Hair follicle dermal papilla cell (primary cell): ENCODE data around the gene TM9SF1. TPM values are rescaled to one million over a fixed set of nuclear protein-coding genes. Genes with fewer than 3 reads are reported as not detected.

Experiments
- total RNA-seq: library from RNA; depleted of rRNA; stranded (reverse); fragments of >200 nt; gene quantifications from 2 replicates; pipeline ENCODE4 v1.2.3, GENCODE V29; 2012

TM9SF1 gene
- 76.5 and 83.1 TPM in 2 replicates for total RNA-seq

GRCh38 chr14:24195186-24196070 is at the start of gene TM9SF1:
Gene TM9SF1, minus strand, starts transcription at chr14:24195441. Its CDS starts 422 bp downstream, at chr14:24195019.

GRCh38 chr14:24232645-24233537 is 37.6 kb upstream of the TM9SF1 start, which contains the start of gene GMPR2:
Gene GMPR2, plus strand, starts transcription at chr14:24232929. Its CDS starts 325 bp downstream, at chr14:24233254.

GRCh38 chr14:24232121-24232644 is 36.9 kb upstream of the TM9SF1 start, which contains the start of gene NEDD8:
Gene NEDD8, minus strand, starts transcription at chr14:24232367. Its CDS starts 100 bp downstream, at chr14:24232267.

GRCh38 chr14:24215495-24216344 is 20.5 kb upstream of the TM9SF1 start, which contains the start of gene MDP1:
Gene MDP1, minus strand, starts transcription at chr14:24216066. Its CDS starts 111 bp downstream, at chr14:24215955.

GRCh38 chr14:24212924-24213865 is 18.0 kb upstream of the TM9SF1 start, which contains the start of gene CHMP4A:
Gene CHMP4A, minus strand, starts transcription at chr14:24213488. Its CDS starts 49 bp downstream, at chr14:24213439.

GRCh38 chr14:24188251-24189058 is 6.8 kb downstream of the TM9SF1 start, which contains the start of gene IPO4:
Gene IPO4, minus strand, starts transcription at chr14:24188816. Its CDS starts 29 bp downstream, at chr14:24188787.

GRCh38 chr14:24171422-24172260 is 23.6 kb downstream of the TM9SF1 start, which contains the start of gene REC8:
Gene REC8, plus strand, starts transcription at chr14:24172080. Its CDS starts 473 bp downstream, at chr14:24172553.

GRCh38 chr14:24160850-24161804 is 34.1 kb downstream of the TM9SF1 start, which contains the start of gene IRF9:
Gene IRF9, plus strand, starts transcription at chr14:24161265. Its CDS starts 880 bp downstream, at chr14:24162145.

GRCh38 chr14:24146978-24147760 is 48.1 kb downstream of the TM9SF1 start, which contains the start of gene RNF31:
Gene RNF31, plus strand, starts transcription at chr14:24147498. Its CDS starts 201 bp downstream, at chr14:24147699.

GRCh38 chr14:24146453-24146977 is 48.7 kb downstream of the TM9SF1 start, which contains the start of gene PSME2:
Gene PSME2, minus strand, starts transcription at chr14:24146610. Its CDS starts 29 bp downstream, at chr14:24146581.

GRCh38 chr14:24141097-24141880 is 54.0 kb downstream of the TM9SF1 start, which contains the start of gene EMC9:
Gene EMC9, minus strand, starts transcription at chr14:24141591. Its CDS starts 287 bp downstream, at chr14:24141304.

